NCI-H446 treated with DMSO at 0.1 percent for 48 hours (cell line): ENCODE results near the gene VIPR2.

Experiments
- DNase-seq: peaks from one replicate; lab custom pipeline; 2025; lab: John Stamatoyannopoulos, UW

The VIPR2 gene

DNA sequence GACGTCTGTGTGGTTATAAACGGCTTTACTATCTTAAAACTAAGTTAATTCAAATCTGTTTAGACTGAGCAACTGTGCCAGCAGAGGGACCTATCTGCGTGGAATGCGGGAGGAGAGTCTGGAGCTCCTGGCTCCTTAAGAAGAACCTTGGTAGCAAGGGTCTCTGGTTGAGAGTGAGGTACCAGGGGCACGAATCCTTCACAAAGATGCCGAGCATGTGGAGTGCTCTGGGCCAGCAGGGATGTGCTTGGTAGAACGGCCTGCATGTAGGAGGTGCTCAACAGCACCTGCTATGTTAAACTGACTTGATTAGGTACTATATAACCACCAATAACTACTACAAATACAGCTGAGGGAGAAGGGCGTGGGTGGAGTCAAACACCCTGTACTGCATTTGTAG lies 102.6 kb downstream of the VIPR2 start:
- DNase-seq: no peak

DNA sequence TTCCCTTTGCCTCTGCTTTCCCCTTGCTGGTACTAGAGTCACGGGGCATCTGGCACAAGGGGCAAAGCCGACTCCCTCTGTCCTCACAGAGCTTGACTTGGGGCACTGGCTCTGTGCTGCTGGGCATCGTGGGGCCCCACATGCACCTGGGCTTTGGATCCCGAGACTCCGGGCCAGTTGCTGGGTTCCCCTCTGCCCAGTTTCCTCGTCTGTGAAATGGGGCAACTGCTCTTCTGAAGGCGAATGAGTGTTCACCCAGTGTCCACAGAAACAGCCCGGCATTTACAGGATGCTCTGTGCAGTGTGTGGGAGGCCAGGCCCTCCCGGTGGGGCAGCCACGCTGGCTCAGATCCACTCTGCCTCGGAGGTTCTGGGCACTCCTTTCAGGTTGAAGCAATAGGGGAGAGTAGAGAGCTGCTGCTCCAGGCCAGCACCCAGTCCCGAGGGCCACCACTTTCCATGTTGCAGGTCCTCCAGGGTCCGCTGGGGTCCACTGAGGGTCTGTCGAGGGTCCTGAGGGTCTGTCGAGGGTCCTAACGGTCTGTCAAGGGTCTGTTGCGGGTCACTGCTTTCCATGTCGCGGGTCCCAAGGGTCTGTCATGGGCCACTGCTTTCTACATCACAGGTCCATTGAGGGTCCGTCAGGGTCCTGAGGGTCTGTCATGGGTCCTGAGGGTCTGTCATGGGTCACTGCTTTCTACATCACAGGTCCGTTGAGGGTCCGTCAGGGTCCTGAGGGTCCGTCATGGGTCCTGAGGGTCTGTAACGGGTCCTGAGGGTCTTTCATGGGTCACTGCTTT lies 103.6 kb downstream of the VIPR2 start:
- no peak for DNase-seq

DNA sequence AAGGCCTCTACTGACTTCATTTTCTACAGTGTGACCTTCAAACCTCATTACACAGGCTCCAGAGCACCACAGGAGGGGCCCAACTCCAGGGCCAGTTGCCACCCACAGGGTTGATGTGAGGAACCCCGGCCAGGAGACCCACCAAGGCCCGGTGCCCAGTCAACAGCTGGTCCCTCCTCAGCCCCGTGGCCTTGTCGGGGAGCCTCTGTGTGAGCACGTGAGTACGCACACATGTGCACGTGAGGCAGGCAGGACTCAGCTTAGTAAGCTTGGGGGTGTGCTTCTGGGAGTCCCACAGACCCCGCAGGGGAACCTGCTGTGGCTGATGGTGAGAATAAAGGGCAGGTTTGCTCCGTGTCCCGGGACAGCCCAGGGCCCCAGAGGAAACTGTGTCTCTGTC lies 104.5 kb downstream of the VIPR2 start:
- DNase-seq: no peak

DNA sequence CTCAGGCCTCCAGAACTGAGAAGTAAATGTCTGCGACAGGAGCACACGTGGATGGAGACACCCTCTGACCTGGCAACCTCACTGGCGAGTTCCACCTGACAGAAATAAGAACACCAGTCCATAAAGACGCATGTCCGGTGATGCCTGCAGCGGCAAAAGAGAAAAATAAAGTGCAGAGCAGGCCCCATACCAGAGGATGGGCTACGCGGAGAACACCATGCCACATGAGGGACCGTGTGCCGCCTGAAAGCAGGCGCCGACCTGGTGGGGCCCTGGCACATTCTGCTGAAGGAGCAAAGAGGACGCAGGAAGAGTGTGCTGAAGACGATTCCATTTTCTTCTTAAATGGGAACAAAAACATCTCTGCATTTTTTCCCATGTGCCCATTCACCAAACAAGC lies 105.0 kb downstream of the VIPR2 start:
- DNase-seq: no peak

DNA sequence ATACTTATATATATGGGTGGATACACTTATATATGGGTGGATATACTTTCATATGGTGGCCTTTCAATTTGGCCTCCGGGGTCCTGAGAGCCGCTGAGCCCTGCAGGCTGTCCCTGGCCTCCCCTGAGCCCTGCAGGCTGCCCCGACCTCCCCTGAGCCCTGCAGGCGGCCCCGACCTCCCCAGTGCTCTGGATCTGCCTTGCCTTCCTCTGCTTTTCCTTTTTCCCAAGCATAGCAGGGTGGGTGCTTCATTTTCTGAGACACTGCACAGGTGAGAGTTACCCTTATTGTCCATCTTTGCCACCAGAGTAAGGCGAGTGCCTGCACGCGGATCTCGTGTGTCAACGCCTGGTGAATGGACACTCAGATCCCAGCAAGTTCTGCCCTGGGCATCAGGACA lies 106.6 kb downstream of the VIPR2 start:
- no peak for DNase-seq

DNA sequence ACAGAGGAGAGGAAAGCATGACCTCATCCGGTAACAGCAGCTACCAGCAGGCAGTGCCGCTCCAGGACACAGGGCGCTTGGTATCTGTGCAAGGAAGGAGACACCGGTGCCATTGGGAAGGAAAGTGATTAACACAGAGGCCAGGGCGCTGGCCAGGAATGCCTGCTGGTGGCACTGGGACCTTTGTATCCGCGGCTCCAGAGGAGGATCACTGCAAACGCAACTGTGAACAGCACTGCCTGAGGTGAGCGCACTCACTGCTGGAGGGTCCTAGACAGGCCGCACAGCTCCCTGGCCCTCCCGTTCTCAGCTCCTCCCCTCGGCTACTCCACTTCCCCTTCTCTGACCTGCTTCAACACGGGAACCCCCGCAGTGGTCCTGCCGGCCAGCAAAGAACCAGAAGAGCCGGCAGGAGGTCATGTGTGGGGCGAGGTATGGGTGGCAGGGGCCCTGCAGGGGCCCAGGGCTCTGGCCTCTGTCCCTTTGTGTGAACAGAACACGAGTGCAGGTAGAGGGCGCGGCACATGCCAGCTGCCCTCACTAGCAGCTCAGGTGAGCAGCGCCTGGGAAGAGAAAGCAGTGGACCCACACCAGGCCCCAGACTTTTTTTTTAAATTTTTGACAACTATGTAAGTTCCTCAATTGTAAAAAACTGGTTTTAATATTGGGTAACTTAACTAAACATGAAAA lies 107.6 kb downstream of the VIPR2 start:
- DNase-seq: no peak

DNA sequence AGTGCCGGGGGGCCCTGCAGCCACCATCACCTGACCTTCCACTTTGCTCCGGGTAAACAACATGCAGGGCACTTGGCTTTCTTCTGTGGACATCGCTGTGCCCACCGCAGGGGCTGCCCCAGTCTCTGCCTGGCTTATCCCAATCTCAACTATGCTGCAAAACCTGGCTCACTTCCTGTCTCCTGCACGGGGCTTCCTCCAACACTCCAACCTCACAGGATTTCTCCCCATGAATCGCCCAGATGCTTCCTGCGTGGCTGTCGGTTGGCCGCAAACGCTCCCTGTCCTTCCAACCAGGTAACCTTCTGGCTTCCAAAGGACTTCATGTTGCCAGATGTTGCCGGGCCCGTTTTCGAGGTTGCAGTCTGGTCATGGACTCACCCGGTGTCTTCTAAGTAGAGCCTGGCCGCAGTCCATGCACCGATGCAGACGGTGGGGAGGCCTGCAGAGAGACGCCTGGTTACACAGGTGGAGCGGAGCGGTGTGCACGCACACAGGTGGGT lies 109.0 kb downstream of the VIPR2 start:
- no peak for DNase-seq

DNA sequence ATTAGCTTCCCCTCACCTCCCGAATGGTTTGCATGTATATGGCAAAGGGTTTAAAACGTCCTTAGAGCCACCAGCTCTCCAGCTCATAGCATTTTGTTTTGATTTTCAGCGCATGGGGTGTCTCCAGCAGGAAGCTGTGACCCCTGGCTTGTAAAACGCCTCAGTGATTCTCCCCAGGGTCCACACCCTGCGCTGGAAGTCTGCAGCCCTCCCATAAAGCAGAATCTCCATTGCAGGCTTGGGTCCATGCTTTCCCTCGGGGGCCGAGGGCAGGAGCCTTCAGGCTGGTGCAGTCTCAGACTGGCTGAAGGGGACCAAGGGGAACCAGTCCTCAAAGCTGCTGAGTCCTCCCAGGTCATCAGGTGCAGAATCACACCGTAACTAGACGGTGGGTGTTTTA lies 109.7 kb downstream of the VIPR2 start:
- no peak for DNase-seq

DNA sequence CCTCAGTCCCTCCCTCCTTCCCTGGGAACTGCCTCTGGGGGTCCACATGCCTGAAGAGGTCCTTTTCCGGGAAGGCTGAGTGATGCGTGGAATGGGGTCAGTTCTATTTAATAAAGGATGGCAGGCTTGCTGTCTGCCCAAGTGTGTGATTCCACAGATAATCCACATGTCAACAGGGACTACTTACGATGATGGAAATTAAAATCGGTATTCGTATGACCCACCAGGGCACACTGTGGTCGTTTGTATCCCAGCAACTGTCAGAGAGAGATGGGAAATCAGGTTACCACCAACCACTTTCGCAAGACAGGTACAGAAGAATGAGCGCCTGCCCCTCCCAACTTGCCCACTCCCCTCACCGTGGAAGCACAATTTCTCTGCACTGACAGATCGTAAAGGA lies 110.3 kb downstream of the VIPR2 start:
- no peak for DNase-seq

DNA sequence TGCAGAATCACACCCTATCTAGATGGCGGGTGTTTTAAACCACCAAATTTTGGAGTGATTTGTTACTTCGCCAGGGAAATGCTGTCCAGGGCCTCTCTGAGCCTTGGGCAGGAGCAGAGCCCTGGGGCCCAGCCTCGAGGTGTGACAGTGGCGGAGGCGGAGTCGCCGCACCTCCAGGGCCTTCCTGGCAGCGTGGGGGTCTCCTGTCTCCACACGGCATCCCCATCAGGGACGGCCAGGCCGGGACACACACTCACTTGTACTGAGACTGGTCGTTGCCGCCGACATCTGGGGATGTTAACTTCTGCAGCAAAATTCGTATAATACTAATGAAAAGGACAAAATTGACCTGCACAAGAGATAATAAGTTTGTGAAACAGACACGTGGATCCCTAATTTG lies 110.7 kb downstream of the VIPR2 start:
- no peak for DNase-seq

DNA sequence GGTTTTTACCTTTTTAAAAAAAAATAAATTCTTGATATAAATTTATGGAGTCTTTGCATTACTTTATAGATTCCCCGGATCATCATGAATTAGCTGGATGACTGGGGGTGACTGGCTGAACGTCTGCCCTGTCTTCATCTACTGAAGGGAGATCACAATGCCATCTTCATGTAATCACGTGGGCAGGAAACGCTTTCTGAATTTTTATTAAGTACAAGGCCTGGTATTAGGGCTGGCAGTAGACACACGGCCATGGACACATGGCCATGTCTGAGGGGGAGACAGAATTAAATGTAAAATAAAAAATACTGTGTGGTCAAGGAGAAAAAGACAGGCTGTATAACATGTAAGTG lies 111.2 kb downstream of the VIPR2 start:
- DNase-seq: no peak

DNA sequence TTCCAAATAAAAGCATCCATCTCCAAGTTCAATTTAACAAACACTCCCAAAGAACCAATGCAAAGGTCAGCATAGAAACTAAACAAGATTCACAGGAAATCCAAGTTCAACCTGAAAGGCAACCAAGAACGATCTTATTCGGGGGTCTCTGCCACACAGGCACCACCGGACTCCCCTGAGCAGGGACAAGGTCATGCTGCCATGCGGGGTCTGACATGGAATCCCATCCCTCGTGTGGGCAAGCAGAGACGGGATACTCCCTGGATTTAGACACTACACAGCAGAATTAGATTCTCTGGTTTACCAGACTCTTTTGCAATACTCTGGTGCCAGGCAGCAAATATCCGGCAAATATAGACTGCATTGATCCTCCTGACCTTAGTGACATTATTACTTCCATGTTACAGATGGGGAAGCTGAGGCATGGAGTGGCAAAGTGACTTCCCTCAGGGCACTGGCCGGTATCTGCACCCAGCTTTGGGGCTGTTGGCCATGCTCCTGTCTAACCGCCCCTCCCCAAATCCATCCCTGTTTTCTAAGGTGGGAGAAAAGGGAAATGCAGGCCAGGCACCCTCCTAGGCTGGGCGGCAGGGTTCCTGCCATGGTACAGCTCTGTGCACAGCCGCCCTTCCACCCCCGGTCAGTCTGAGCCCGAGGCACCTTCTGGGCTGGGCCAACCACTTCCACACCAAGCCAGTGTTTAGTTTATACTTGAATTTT lies 111.8 kb downstream of the VIPR2 start:
- no peak for DNase-seq

DNA sequence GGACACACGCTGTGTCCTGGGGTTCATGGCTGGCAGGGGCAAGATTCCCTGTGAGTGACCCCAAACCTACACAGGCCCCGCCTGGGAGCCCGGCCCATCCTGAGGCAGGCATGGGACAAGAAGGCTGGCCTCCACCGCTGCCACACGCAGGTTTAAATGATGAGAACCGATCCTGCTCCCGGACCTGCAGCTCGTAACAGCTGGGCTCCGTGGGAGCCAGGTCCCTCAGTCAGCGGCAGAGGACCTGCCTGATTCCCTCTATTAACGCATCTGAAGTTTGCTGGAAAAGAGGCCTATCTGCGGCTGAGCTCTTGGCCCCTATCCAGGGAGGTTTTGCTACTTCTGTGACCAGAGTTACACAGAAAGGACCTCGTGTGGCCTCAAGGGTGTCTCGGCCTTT lies 112.3 kb downstream of the VIPR2 start:
- no peak for DNase-seq

DNA sequence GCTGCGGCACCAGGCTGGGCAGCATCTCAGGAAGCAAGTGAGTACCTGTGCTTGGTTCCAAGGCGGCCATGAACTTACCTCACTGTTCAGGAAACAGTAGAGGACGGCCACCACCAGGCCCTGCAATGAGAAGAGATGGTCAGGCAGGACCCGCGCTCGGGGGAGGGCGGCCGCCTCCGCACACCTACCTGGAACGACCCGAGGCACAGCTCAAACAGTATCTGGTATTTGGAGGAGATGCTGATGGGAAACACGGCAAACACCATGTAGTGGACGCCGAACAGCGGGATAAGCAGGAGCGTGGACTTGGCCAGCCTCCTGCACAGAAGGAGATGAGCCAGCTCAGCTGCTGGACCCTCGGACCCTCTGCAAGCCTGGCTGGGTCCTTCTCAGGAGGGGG lies 112.9 kb downstream of the VIPR2 start:
- DNase-seq: no peak

DNA sequence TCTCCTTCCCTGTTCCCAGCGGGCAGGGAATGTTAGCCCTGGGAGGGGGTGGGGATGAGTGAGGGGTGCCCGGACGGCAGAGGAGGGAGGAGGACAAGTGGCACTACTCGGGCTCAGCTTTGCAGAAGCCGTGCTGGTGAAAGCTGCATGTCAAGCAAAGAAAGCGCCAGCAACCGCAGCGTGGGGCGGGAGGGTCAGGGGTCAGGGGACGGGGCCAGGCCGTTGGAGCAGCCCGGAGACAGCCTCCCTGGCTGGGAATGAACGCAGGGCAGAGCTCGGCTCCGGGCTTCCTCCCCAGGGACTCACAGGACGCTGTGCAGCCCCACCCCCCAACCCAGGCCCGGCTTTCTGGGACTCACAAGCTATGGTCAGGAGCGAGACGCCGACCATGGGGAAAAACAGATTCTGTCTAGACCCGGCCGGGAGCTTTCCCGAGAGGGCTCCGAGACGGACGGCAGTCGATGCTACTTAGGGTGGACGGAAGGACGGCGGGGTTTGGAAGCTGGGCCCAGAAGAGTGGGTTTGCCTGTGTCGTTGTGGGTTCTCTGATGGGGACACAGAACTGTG lies 113.4 kb downstream of the VIPR2 start:
- DNase-seq: no peak

DNA sequence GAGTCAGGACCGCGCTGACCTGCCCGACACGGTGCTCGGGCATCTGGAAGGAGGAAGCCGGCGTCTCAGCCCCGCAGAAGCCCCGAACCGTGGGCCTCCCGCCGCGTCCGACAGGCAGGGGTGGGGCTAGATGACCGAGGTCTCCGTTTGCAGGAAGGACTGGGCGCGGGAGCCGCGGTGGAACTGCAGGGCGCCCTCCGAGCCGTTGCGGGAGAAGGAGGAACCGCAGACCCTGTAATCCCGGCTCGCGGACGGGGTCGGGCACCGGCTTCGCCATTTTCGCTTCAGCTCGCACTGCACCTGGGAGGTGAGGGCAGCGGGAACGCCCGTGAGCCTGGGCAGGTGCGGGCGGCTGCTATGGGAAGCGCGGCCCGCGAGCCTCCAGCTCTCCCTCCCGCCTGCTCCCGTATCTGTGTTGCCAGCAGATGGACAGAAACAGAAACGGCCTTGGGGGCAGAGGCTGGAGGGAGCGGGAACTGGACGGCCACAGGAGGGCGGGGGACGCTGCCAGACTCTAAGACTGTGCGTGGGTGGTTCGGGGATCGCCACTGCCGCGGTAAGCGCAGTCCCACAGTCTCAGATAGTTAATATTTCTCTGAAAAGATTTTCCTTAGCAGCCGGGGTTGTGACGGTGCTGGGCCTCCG lies 114.1 kb downstream of the VIPR2 start:
- no peak for DNase-seq

DNA sequence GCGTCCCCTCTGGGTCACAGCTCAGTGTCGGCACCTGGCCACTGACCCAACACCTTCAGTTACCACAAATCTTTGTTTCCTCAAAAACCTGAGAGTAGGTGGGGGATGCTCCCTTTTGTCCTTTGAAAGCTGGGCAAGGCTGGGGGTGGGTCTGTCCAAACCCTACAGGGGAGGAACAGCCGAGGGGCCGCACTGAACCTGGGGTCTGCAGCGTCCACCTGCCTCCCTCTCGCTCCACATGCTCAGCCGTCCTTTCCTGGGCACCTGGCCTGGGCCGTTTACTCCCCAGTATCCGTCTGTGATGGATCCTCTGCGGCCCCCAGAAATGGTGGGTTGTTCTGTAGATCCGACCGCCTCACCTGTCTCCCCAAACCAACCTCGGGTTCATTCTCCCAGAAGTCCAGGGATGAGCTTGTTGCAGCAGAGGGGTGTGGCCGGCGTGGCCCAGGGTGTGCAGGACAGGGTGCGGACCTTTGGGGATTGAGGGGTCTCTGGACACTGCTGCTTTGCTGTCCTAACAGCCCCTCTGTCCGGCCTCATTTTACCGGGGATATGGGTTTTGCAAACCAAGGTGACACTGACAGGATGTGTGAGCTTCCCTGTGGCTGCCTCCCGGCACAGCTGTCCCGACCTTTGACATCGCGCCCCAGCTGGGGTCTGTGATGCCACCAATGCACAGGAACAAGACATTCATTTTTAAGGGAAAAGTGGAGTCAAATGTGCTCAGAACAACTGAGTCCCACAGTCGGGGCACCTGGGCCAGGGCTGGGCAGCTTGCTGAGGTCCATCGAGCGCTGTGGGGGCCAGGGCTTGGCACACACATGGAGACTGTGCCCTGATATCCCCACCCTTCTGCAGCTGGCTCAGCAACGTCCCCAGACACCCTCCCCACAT lies 115.9 kb downstream of the VIPR2 start:
- no peak for DNase-seq

DNA sequence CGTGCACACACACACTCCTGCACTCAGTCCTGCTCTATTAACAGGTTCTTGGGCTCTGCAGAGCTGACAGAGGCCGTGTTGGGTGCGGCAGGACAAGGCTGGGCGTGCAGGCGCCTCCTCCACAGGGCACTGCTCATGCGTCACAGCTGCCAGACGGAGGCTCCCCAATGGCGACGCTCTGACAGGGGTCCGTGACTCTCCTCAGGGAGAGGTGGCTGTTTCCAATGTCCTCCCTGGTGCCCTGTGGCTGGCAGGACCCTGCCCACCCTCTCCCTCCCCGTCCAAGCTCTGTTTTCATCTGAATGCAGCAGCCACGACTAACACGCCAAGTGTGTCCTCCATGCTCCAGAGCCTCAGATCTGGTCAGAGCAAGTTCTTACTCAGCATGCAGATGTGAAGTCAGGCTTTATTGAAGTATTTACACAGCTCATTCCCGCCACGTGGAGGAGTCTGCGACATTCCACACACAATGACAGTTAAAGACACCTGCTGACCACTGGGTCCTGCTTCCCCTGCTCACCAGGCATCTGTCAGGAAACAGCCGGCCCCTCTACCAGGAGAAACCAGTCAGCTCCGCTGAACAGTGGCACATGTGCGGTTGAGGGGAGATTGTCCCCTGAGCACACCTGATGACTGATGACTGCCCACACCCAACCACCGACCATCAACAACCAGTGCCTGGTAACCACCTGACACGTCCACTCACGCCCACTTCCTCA lies 116.7 kb downstream of the VIPR2 start:
- DNase-seq: no peak

DNA sequence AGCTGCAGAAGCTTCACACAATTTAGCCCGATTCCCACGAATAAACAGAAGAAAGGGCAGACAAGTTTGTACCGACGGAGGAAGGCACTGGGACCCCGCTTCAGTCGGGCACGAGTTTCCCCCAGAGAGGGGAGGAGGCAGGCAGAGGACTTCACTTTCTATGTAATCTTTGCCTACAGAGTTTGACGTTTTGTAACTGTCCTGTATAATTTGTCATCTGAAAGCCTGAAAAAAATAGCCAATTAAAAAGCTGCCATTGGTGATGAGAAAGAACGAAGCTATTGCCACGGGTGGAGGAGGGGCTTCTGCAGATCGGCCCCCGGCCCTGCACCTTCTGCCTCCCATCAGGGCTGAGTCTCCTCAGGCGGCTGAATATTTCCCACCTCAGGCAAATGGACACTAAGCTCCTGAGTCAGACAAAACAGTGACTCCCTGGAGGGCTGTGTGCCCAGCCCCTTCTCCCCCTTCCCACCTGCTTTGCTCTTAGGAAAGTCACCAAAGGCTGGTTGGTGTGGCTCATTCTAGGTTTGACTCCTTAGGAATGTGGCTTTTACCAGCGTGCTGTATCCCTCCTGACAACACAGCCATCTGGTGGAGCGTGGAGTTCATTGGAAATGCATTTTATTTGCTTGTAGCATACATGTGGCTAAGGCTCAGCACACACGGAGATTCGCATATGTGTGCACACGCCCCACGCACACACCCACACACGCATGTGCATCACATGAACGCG lies 117.4 kb downstream of the VIPR2 start:
- DNase-seq: no peak
